Rectal smooth muscle tissue (tissue), 1 donor: Measurements from ENCODE around the gene C1orf21.
A peak's percentile ranks its signal among the peaks of the same experiment; 100 is the strongest.

ENCODE experiments used
- H3K27ac ChIP-seq: one replicate; pipeline ENCODE4 v1.7.0; 2013; ENCODE audit warnings: low read depth, low read length, inconsistent platforms
- H3K27me3 ChIP-seq: one replicate; pipeline ENCODE4 v1.7.0; 2013; ENCODE audit warnings: low read length; ENCODE audit not compliant: control insufficient read depth, insufficient read depth
- H3K36me3 ChIP-seq: one replicate; pipeline ENCODE4 v1.7.0; 2013; ENCODE audit warnings: low read length; ENCODE audit not compliant: control insufficient read depth, insufficient read depth
- H3K4me1 ChIP-seq: one replicate; pipeline ENCODE4 v1.7.0; 2013; ENCODE audit warnings: low read length; ENCODE audit not compliant: control insufficient read depth, insufficient read depth
- H3K4me3 ChIP-seq: one replicate; pipeline ENCODE4 v1.7.0; 2013; ENCODE audit warnings: low read length
- H3K9ac ChIP-seq: one replicate; pipeline ENCODE4 v1.7.0; 2013; ENCODE audit warnings: low read length

Gene C1orf21

DNA sequence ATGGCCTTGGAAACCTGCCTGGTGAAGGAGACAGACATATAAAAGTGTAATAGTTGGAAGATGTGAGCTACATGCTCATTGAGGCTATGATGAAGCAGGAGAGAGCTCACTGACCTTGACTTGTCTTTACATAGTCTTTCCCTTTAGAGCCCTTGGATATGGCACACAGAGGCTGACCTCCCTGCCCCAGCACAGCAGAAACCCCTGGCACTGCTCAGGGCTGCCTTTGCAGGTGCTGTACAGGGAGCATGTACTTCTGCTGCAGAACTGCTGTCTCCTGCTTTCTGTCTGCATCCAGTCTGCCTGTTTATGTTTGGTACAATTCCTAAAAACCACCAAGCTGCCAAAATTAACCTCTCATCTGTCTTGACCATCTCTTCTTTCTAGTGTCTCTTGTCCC lies 80.5 kb downstream of the C1orf21 start:
- no peaks in the 10 kb centered on the region for H3K4me1 ChIP-seq
- no peak overlapping the region for H3K27ac ChIP-seq
- no peaks in the 10 kb centered on the region for H3K27me3 ChIP-seq
- no peak overlapping the region for H3K9ac ChIP-seq
- H3K36me3 ChIP-seq = no peaks in the 10 kb centered on the region
- H3K4me3 ChIP-seq = no peak overlapping the region

DNA sequence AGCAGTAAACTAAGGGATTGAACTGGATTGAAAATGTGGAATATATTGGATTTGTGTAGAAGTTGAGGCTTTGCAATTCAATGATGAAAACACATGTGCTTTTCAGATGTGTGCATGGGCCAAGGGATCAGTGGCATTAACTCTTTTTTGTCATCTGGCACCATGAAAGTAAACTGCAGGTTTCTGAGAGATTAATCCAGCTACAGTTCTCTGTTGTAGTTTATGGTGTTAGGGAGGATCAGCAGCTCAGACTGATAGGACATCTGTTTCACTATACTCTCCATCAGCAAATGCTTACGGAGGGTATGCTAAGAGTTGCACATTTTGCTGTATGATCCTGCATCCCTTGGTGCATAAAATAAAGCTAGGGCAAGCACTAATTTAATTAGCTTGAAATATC lies 82.6 kb downstream of the C1orf21 start:
- no peak overlapping the region for H3K27ac ChIP-seq
- no peaks in the 10 kb centered on the region for H3K36me3 ChIP-seq
- H3K27me3 ChIP-seq = no peaks in the 10 kb centered on the region
- H3K9ac ChIP-seq = no peak overlapping the region
- H3K4me3 ChIP-seq = no peak overlapping the region
- H3K4me1 ChIP-seq = no peaks in the 10 kb centered on the region

DNA sequence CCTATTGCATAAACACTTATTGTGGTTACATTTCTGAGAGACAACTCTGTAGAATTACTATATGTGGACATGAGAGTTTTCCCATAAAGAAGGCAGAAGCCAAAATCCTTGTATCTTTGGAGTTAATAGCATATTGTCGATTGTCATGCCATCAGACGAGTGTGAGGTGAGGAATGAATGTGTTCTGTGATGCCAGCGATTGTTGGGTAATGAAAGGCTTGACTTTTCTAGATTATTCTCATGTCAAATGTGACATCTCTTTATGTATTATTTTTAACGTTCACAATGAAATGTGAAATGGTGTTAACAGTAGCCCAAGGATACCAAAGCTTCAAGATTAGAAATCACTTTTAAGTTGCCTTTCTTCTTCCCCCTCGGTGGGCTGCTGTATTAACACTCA lies 84.9 kb downstream of the C1orf21 start:
- Histone ChIP-seq H3K4me1 (no peaks in the 10 kb centered on the region), H3K36me3 (no peaks in the 10 kb centered on the region), H3K9ac (no peak overlapping the region), H3K4me3 (no peak overlapping the region), H3K27me3 (no peaks in the 10 kb centered on the region), H3K27ac (no peak overlapping the region)

DNA sequence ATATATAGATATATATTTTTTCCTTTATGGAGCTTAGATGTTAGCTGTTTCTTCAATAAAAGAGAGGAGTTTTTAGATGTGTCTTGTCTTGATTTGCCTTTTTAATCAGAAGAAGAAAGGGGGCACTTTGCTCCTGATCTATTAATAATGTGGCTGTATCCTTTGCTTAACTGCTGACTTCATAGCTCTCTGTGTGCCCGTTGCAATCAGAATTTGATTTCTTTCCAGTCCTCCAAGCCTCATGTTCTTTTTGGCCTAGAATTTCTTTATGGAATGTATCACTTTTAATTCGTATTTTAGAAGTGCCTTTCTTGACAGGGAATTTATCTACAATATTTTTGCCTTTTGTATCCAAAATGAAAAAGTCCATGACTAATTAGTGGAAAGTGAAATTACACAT lies 85.3 kb downstream of the C1orf21 start:
- Histone ChIP-seq H3K4me3 (no peak overlapping the region), H3K27me3 (no peaks in the 10 kb centered on the region), H3K4me1 (no peaks in the 10 kb centered on the region), H3K36me3 (no peaks in the 10 kb centered on the region), H3K9ac (no peak overlapping the region), H3K27ac (no peak overlapping the region)

DNA sequence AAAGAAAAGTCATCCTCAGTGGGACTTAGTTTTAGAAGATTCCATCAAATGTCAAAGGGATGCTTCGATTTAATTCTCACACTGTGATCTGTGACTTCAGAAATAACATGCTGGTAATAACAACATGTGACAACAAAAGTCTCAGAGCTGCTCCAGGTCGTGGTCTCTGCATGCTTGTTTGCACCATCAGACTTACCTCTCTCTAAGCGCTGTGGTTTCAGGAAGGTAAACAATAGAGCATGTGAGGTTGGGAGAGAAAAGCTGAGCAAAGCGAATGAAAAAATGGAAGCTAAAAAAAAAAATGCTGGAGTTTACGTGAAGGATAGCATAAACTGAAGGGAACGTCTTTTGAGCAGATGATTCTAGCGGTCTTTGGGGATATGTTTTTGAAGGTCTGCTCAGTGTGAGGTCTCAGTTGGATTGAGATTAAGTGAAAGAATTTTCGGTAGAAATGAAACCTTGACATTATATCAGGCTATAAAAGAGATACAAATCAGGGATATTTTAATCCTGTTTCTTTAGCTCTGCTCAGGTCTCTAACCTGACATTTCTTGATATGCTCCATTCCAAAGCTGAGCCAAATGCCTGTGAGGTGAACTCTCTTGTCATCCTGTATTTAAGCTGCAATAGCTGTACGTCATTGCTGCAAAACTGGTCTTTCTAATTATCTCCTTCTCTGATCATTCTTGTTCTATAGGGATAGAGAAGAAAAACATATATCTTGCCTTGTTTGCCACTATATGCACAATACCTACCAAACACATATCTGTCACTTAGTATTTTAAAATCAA lies 86.5 kb downstream of the C1orf21 start:
- Histone ChIP-seq H3K27me3 (no peaks in the 10 kb centered on the region), H3K36me3 (no peaks in the 10 kb centered on the region), H3K9ac (no peak overlapping the region), H3K4me3 (no peak overlapping the region), H3K4me1 (no peaks in the 10 kb centered on the region), H3K27ac (no peak overlapping the region)

GRCh38 chr1:184476187-184476586 lies 89.4 kb downstream of the C1orf21 start:
- Histone ChIP-seq H3K4me1 (no peaks in the 10 kb centered on the region), H3K27ac (no peak overlapping the region), H3K27me3 (no peaks in the 10 kb centered on the region), H3K36me3 (no peaks in the 10 kb centered on the region), H3K9ac (no peak overlapping the region), H3K4me3 (no peak overlapping the region)

GRCh38 chr1:184479435-184480167 lies 92.8 kb downstream of the C1orf21 start:
- no peaks in the 10 kb centered on the region for H3K36me3 ChIP-seq
- no peak overlapping the region for H3K9ac ChIP-seq
- H3K4me1 ChIP-seq = peaks cover 19% of the 10 kb centered on the region
- no peak overlapping the region for H3K4me3 ChIP-seq
- H3K27ac ChIP-seq = no peak overlapping the region
- H3K27me3 ChIP-seq = no peaks in the 10 kb centered on the region

GRCh38 chr1:184480736-184481135 lies 93.9 kb downstream of the C1orf21 start:
- Histone ChIP-seq H3K27me3 (no peaks in the 10 kb centered on the region), H3K4me1 (peaks cover 29% of the 10 kb centered on the region), H3K36me3 (no peaks in the 10 kb centered on the region), H3K4me3 (no peak overlapping the region), H3K9ac (no peak overlapping the region), H3K27ac (no peak overlapping the region)

- Histone ChIP-seq H3K4me1 (peaks cover 36% of the 10 kb centered on the region), H3K27ac (no peak overlapping the region), H3K36me3 (no peaks in the 10 kb centered on the region), H3K4me3 (no peak overlapping the region), H3K27me3 (no peaks in the 10 kb centered on the region), H3K9ac (no peak overlapping the region)
Measured at GRCh38 chr1:184482136-184482535, 95.3 kb downstream of the C1orf21 start.

GRCh38 chr1:184483101-184483683 lies 96.4 kb downstream of the C1orf21 start:
- H3K36me3 ChIP-seq = no peaks in the 10 kb centered on the region
- H3K27me3 ChIP-seq = no peaks in the 10 kb centered on the region
- H3K4me1 ChIP-seq = peaks cover 36% of the 10 kb centered on the region
- no peak overlapping the region for H3K4me3 ChIP-seq
- peak overlapping the region; percentile 67 for H3K27ac ChIP-seq
- H3K9ac ChIP-seq = no peak overlapping the region

DNA sequence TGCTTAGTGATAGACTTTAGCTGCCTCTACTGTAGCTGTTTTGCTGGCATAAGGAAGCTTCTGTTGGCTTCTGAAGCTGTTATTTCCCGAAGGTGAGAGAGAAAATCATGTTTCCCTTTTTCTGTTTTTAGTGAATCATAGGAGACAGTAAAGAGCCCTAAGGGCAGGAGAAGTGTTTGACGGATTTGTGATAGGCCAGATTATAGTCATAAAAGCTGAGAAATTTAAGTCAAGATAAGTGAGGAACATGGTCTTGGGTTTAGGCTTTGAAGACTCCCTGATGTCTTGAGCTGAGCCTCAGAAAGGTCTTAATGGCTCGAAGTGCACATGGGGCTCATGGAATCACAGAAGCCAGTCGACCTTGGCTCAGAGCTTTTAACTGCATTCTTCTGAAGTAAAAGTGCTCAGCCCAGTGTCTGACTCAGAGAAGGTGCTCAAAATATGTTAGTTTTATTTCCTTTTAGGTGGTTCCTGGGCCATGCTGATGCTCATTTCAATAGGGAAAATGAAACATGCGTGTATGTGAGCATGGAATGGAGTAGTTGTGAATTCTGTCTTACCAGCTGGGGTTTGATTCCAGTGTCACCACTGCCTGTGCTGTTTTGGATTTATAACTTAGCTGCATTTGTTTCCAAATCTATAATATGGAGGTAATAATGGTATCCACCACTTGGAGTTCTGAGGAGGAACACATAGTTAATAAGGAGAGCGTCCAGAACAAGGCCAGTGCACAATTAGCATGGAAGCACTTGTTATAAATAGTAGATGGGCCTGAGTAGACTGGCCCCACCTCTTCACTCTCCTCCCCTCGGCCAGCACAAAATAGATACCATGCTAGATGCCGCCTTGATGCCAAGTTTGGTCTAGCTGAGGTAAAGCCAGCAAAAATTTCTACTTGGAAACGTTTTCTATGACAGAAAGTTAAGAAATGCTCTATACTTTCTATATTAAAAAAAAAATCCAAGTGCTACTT lies 99.2 kb downstream of the C1orf21 start:
- no peaks in the 10 kb centered on the region for H3K27me3 ChIP-seq

More for the DNA sequence above, 99.2 kb downstream of the C1orf21 start:
- Histone ChIP-seq H3K4me3 (no peak overlapping the region), H3K9ac (no peak overlapping the region), H3K27ac (peak overlapping the region; percentile 21), H3K4me1 (peaks cover 36% of the 10 kb centered on the region), H3K36me3 (no peaks in the 10 kb centered on the region)
